Femur (tissue), 1 donor: ENCODE data around the gene RAP1GAP2.

Experiments used
- DNase-seq: peaks from one replicate; pipeline ENCODE4 v3.0.0-alpha.2; 2017

Gene RAP1GAP2

GRCh38 chr17:2924211-2924610, 128.0 kb downstream of the RAP1GAP2 start:
- DNase-seq: no peak

GRCh38 chr17:2925011-2925410, 128.8 kb downstream of the RAP1GAP2 start:
- no peak for DNase-seq

- no peak for DNase-seq
Measured at GRCh38 chr17:2926019-2926650, 129.9 kb downstream of the RAP1GAP2 start.

- DNase-seq: no peak
Measured at GRCh38 chr17:2928294-2928890, 132.2 kb downstream of the RAP1GAP2 start.

- DNase-seq: no peak
Measured at GRCh38 chr17:2929881-2930533, 133.8 kb downstream of the RAP1GAP2 start.

GRCh38 chr17:2931876-2932275, 135.6 kb downstream of the RAP1GAP2 start:
- no peak for DNase-seq

GRCh38 chr17:2932946-2933345, 136.7 kb downstream of the RAP1GAP2 start:
- no peak for DNase-seq

GRCh38 chr17:2933606-2934005, 137.4 kb downstream of the RAP1GAP2 start:
- DNase-seq: peak; percentile 47

- no peak for DNase-seq
Measured at GRCh38 chr17:2935632-2936031, 139.4 kb downstream of the RAP1GAP2 start.

GRCh38 chr17:2936351-2936750, 140.1 kb downstream of the RAP1GAP2 start:
- no peak for DNase-seq

GRCh38 chr17:2936771-2937321, 140.6 kb downstream of the RAP1GAP2 start:
- no peak for DNase-seq

- DNase-seq: no peak
Measured at GRCh38 chr17:2937331-2938003, 141.2 kb downstream of the RAP1GAP2 start.

- DNase-seq: no peak
Measured at GRCh38 chr17:2939714-2940351, 143.6 kb downstream of the RAP1GAP2 start.

GRCh38 chr17:2940352-2940751, 144.1 kb downstream of the RAP1GAP2 start:
- peak; percentile 79 for DNase-seq

GRCh38 chr17:2943981-2944380, 147.7 kb downstream of the RAP1GAP2 start:
- peak; percentile 5 for DNase-seq

GRCh38 chr17:2945299-2945698, 149.1 kb downstream of the RAP1GAP2 start:
- no peak for DNase-seq

GRCh38 chr17:2946144-2946543, 149.9 kb downstream of the RAP1GAP2 start:
- no peak for DNase-seq

- DNase-seq: no peak
Measured at GRCh38 chr17:2947588-2947950, 151.3 kb downstream of the RAP1GAP2 start.

- no peak for DNase-seq
Measured at GRCh38 chr17:2947996-2948550, 151.8 kb downstream of the RAP1GAP2 start.

- no peak for DNase-seq
Measured at GRCh38 chr17:2948721-2949468, 152.7 kb downstream of the RAP1GAP2 start.

GRCh38 chr17:2949469-2950044, 153.3 kb downstream of the RAP1GAP2 start:
- no peak for DNase-seq

- no peak for DNase-seq
Measured at GRCh38 chr17:2950846-2951245, 154.6 kb downstream of the RAP1GAP2 start.
